Neural crest cell (in vitro differentiated cells): Measurements from ENCODE around the gene CA5A. TPM values are rescaled to one million over a fixed set of nuclear protein-coding genes. Genes with fewer than 3 reads are reported as not detected.
A peak's percentile ranks its signal among the peaks of the same experiment; 100 is the strongest.

Experiments
- DNase-seq: peaks from one replicate; pipeline ENCODE4 v3.0.0; 2021; ENCODE audit warnings: low read depth, mixed read lengths, low spot score
- H3K27ac Mint-ChIP-seq: one replicate; pipeline ENCODE4 v1.8.0; 2021; ENCODE audit warnings: mild to moderate bottlenecking, mixed read lengths; ENCODE audit not compliant: unreplicated experiment
- H3K27me3 Mint-ChIP-seq: 2 replicates; pipeline ENCODE4 v1.8.0; 2021; ENCODE audit warnings: low read depth, mild to moderate bottlenecking, mixed read lengths
- H3K36me3 Mint-ChIP-seq: 2 replicates; pipeline ENCODE4 v1.8.0; 2021; ENCODE audit warnings: low read depth, mild to moderate bottlenecking, mixed read lengths
- H3K4me1 Mint-ChIP-seq: 2 replicates; pipeline ENCODE4 v1.8.0; 2021; ENCODE audit warnings: mixed read lengths
- H3K4me3 Mint-ChIP-seq: one replicate; pipeline ENCODE4 v1.8.0; 2021; ENCODE audit warnings: mild to moderate bottlenecking, mixed read lengths
- H3K9me3 Mint-ChIP-seq: 2 replicates; pipeline ENCODE4 v1.8.0; 2021; ENCODE audit warnings: mixed read lengths
- total RNA-seq: library from RNA; stranded (reverse); gene quantifications from 2 replicates; pipeline ENCODE4 v1.2.1, GENCODE V29; 2021
- TF ChIP-seq, protein P1 (sequence below): fragments of 200-600 bp; sonication (generic); conservative IDR thresholded peaks from 2 replicates; pipeline ENCODE4 v1.5.0; 2021; ENCODE audit warnings: antibody characterized with exemption, mild to moderate bottlenecking

Gene CA5A
- total RNA-seq, 1 donor from 2014 or later, result not detected

DNA sequence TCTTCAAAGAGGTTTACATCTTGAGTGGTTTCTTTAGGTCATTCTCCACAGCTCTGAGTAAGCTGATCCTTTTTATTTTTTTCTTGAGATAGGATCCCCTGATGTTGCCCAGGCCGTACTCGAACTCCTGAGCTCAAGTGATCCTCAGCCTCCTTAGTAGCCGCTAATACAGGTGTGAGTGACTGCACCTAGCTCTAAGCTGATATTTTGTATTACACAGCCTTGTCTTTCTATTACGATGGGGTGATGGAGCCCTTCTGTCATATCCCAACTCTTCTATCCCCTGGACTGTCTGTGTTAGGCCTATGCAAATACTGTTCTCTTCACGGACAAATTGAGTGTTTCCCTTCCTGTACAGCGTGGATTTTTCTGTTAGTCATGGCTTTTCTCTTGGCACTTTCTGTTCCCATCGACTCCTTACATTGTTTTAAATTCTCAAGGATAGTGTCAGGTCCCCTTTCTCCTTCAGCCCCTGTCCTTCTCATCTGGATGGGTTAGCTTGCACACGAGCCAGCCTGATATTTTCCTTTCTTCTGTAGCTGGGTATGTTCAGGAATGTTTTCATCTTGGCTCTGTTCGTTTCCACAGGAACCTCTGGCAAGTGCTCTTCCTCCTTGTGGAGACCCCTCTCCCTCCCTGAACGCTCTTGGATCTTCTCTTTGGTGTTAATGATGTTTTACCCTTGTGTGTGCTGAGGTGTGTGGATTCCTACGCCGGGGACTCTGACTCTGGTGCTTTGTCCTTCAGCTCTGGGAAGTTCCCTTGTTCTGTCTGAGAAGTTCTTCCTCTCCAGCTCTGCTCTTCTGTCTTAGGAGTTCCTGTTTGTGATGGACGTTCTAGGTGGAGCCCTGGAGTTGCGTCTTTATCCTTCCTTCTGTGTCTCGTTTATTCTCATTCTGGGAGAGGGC is 17.2 kb upstream of the CA5A start:
- DNase-seq, result no peak
- TF ChIP-seq, protein P1, sequence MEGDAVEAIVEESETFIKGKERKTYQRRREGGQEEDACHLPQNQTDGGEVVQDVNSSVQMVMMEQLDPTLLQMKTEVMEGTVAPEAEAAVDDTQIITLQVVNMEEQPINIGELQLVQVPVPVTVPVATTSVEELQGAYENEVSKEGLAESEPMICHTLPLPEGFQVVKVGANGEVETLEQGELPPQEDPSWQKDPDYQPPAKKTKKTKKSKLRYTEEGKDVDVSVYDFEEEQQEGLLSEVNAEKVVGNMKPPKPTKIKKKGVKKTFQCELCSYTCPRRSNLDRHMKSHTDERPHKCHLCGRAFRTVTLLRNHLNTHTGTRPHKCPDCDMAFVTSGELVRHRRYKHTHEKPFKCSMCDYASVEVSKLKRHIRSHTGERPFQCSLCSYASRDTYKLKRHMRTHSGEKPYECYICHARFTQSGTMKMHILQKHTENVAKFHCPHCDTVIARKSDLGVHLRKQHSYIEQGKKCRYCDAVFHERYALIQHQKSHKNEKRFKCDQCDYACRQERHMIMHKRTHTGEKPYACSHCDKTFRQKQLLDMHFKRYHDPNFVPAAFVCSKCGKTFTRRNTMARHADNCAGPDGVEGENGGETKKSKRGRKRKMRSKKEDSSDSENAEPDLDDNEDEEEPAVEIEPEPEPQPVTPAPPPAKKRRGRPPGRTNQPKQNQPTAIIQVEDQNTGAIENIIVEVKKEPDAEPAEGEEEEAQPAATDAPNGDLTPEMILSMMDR, result no peak
- H3K36me3 Mint-ChIP-seq, result peaks cover 9% of the 10 kb centered on the region
- H3K4me3 Mint-ChIP-seq, result peak overlapping the region; percentile 82
- H3K27ac Mint-ChIP-seq, result peak overlapping the region; percentile 61
- peaks cover 49% of the 10 kb centered on the region for H3K4me1 Mint-ChIP-seq
- H3K27me3 Mint-ChIP-seq, result no peaks in the 10 kb centered on the region
- H3K9me3 Mint-ChIP-seq, result no peaks in the 10 kb centered on the region

DNA sequence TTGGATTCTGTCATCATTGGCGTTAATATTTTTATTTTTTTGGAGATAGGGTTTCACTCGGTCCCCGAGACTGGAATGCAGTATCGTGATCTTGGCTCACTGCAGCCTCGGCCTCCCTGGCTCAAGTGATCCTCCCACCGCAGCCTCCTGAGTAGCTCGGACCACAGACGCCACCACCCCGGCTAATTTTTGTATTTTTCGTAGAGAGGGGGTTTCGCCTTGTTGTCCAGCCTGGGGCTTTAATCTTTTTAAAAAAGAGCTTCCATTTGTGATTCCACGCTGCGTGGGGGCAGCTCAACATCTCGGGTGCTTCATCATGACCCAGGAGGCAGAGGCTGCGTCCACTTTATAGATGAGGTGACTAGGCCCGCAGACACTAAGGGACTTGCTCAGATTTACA is 16.4 kb upstream of the CA5A start:
- DNase-seq, result no peak
- TF ChIP-seq, protein P1, result no peak
- Mint-ChIP-seq H3K27me3 (no peaks in the 10 kb centered on the region), H3K4me1 (peaks cover 46% of the 10 kb centered on the region), H3K36me3 (peaks cover 7% of the 10 kb centered on the region), H3K9me3 (no peaks in the 10 kb centered on the region), H3K27ac (no peak overlapping the region), H3K4me3 (peak overlapping the region; percentile 96)

DNA sequence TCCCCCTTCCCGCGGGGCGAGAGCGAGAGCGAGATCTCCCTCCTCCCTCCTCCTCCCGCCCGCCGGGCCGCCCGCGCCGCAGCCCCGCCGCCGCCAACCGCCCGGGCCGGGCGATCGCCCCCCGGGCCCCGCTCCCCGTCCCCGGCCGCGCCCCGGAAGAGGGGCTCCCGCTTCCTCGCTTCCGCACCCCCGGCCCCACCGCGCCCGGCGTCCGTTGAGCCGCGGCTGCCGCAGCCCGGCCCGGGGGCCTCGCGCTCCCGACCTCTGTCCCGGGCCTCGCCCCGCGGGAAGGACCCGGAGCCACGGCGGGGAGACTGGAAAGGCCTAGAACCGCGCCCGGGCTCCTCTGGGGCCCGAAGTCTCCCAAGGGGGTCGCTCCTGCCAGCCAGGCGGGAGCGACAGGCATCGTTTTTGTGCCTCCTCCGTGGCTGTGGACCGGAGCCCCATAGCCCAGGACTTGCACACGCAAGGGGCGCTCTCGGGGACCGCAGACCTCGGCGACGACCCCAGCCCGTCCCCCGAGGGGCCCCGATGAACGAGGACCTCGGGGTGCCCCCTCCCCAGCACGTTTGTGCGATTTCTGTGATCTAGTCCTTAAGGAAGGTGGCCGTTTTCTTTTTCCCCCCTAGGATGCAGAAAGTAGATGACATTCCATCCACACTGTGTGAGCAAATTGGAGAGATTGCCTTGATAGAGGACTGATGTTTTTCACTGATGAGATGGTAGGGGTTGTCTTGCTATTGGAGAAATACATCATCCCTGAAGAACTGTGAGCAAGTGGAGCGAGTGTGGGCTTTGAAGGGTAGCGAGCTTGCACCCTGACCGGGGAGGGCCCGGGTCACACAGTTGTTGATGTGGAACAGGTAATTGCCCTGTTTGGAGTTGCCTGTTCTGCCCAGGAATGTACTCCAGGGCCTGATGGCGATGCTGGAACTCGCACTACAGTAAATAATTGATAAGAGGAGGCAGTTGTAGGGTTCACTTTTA is 15.5 kb upstream of the CA5A start:
- peaks cover 3% of the 10 kb centered on the region for H3K36me3 Mint-ChIP-seq
- no peak for DNase-seq
- peak overlapping the region; percentile 99 for H3K4me3 Mint-ChIP-seq
- TF ChIP-seq, protein P1, result peak; percentile 43
- H3K4me1 Mint-ChIP-seq, result peaks cover 43% of the 10 kb centered on the region
- H3K27me3 Mint-ChIP-seq, result no peaks in the 10 kb centered on the region
- no peaks in the 10 kb centered on the region for H3K9me3 Mint-ChIP-seq
- H3K27ac Mint-ChIP-seq, result peak overlapping the region; percentile 98

DNA sequence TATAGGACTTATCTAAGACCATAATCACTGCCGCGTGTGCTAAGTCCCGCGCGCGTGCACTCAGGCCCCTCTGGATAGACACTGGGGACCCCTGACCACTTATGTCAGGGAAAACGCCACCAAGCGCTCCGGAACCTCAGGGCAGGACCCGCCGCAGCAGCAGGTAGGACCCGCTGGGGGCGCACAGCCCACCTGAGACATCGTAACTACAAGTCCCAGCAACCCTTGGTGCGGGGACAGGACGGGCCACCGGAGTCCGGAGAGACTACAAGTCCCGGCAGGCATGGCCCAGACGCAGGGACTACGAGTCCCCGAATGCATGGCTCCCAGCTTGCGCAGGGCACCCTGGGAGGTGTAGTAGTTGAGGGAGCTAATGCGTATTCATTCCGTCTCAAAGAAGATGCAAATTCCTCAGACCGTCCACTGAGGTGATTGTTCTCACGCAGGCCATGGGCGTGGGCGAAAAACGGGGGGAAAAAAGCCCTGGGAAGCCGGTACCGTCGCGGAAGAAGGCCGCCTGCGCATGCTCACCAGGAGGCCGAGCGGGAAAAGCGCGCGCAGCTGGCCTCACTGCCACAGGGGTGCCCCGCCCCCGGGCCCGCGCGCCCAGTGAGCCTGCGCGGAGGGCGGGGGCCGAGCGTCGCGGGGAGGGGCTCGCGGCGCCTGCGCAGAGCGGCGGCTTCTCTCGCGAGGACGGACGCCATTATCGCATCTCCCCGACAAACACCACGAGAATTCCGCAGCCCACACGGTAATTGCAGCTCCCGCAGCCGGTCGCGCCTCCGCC is 14.6 kb upstream of the CA5A start, which contains the start of gene BANP:
Gene BANP, plus strand, starts transcription at position 670 of the 787 bp plus-strand sequence. CDS start 23,682 bp downstream, outside the sequence.
- Mint-ChIP-seq H3K27ac (peak within 1 kb of the TSS; percentile 100), H3K27me3 (no peaks in the 10 kb centered on the region), H3K9me3 (no peaks in the 10 kb centered on the region), H3K4me1 (peaks cover 34% of the 10 kb centered on the region), H3K36me3 (peaks cover 3% of the 10 kb centered on the region), H3K4me3 (peak within 1 kb of the TSS; percentile 99)
- TF ChIP-seq, protein P1, result peak; percentile 60
- peak; percentile 88 for DNase-seq
